Mucosa of stomach (tissue), 1 donor: ENCODE results near the gene CDO1.
A peak's percentile ranks its signal among the peaks of the same experiment; 100 is the strongest.
"Not testable (repeated sequence)": the region's sequence is repeated elsewhere in the genome, so short reads cannot be mapped to it uniquely, and the experiment has no call there.

Experiments used
- H3K27me3 ChIP-seq: one replicate; pipeline ENCODE4 v1.7.0; 2013; ENCODE audit warnings: mild to moderate bottlenecking, low read length; ENCODE audit not compliant: control insufficient read depth, insufficient read depth
- H3K36me3 ChIP-seq: one replicate; pipeline ENCODE4 v1.7.0; 2013; ENCODE audit warnings: low read length; ENCODE audit not compliant: control insufficient read depth, insufficient read depth
- H3K4me1 ChIP-seq: one replicate; pipeline ENCODE4 v1.7.0; 2013; ENCODE audit warnings: mild to moderate bottlenecking, low read length; ENCODE audit not compliant: control insufficient read depth, insufficient read depth
- H3K4me3 ChIP-seq: one replicate; pipeline ENCODE4 v1.7.0; 2013; ENCODE audit warnings: low read length
- H3K9ac ChIP-seq: one replicate; pipeline ENCODE4 v1.7.0; 2013; ENCODE audit warnings: mild to moderate bottlenecking, low read length, moderate library complexity
- H3K9me3 ChIP-seq: one replicate; pipeline ENCODE4 v1.7.0; 2013; ENCODE audit warnings: mild to moderate bottlenecking, low read length, moderate library complexity; ENCODE audit not compliant: control insufficient read depth
- donor health status: Pancreatic carcinoma.

The CDO1 gene

GRCh38 chr5:115843444-115844130 is 27.1 kb upstream of the CDO1 start:
- H3K4me3 ChIP-seq, result no peak overlapping the region

GRCh38 chr5:115842952-115843351 is 26.5 kb upstream of the CDO1 start:
- peak overlapping the region; percentile 91 for H3K9ac ChIP-seq
- peaks cover 25% of the 10 kb centered on the region for H3K4me1 ChIP-seq
- H3K36me3 ChIP-seq, result no peaks in the 10 kb centered on the region
- peak overlapping the region; percentile 88 for H3K4me3 ChIP-seq
- H3K9me3 ChIP-seq, result no peaks in the 10 kb centered on the region
- no peaks in the 10 kb centered on the region for H3K27me3 ChIP-seq

More at GRCh38 chr5:115843444-115844130, 27.1 kb upstream of the CDO1 start:
- Histone ChIP-seq H3K27me3 (no peaks in the 10 kb centered on the region), H3K4me1 (peaks cover 25% of the 10 kb centered on the region), H3K9ac (no peak overlapping the region), H3K36me3 (no peaks in the 10 kb centered on the region), H3K9me3 (no peaks in the 10 kb centered on the region)

GRCh38 chr5:115842089-115842935 is 25.9 kb upstream of the CDO1 start:
- peaks cover 25% of the 10 kb centered on the region for H3K4me1 ChIP-seq
- H3K36me3 ChIP-seq, result no peaks in the 10 kb centered on the region
- H3K4me3 ChIP-seq, result peak overlapping the region; percentile 88
- peak overlapping the region; percentile 91 for H3K9ac ChIP-seq
- H3K27me3 ChIP-seq, result no peaks in the 10 kb centered on the region
- H3K9me3 ChIP-seq, result no peaks in the 10 kb centered on the region

- peaks cover 25% of the 10 kb centered on the region for H3K4me1 ChIP-seq
- H3K36me3 ChIP-seq, result no peaks in the 10 kb centered on the region
- H3K4me3 ChIP-seq, result peak within 1 kb of the TSS; percentile 88
- H3K27me3 ChIP-seq, result no peaks in the 10 kb centered on the region
- H3K9me3 ChIP-seq, result no peaks in the 10 kb centered on the region
- H3K9ac ChIP-seq, result peak within 1 kb of the TSS; percentile 91
Measured at GRCh38 chr5:115841382-115842088, 25.1 kb upstream of the CDO1 start, which contains the start of the genes AP3S1 and ATG12. Gene AP3S1 (plus strand): TSS chr5:115841935. CDS start chr5:115842038, 103 bp downstream. Gene ATG12 (minus strand): TSS chr5:115841565. CDS start chr5:115841552, 13 bp downstream.

- Histone ChIP-seq H3K4me3 (peak overlapping the region; percentile 88), H3K9ac (peak overlapping the region; percentile 91), H3K27me3 (no peaks in the 10 kb centered on the region), H3K4me1 (peaks cover 25% of the 10 kb centered on the region), H3K9me3 (no peaks in the 10 kb centered on the region), H3K36me3 (no peaks in the 10 kb centered on the region)
Measured at GRCh38 chr5:115840873-115841272, 24.4 kb upstream of the CDO1 start.

GRCh38 chr5:115838885-115839518 is 22.5 kb upstream of the CDO1 start:
- Histone ChIP-seq H3K9me3 (no peaks in the 10 kb centered on the region), H3K9ac (no peak overlapping the region), H3K4me3 (no peak overlapping the region), H3K4me1 (peaks cover 16% of the 10 kb centered on the region), H3K36me3 (no peaks in the 10 kb centered on the region), H3K27me3 (no peaks in the 10 kb centered on the region)

- no peaks in the 10 kb centered on the region for H3K36me3 ChIP-seq
Measured at GRCh38 chr5:115835481-115835880, 19.0 kb upstream of the CDO1 start.

GRCh38 chr5:115831163-115831768 is 14.8 kb upstream of the CDO1 start:
- H3K9ac ChIP-seq, result no peak overlapping the region
- no peak overlapping the region for H3K4me3 ChIP-seq
- no peaks in the 10 kb centered on the region for H3K36me3 ChIP-seq
- H3K4me1 ChIP-seq, result no peaks in the 10 kb centered on the region
- H3K9me3 ChIP-seq, result no peaks in the 10 kb centered on the region
- H3K27me3 ChIP-seq, result no peaks in the 10 kb centered on the region

More at GRCh38 chr5:115835481-115835880, 19.0 kb upstream of the CDO1 start:
- Histone ChIP-seq H3K4me3 (no peak overlapping the region), H3K9me3 (no peaks in the 10 kb centered on the region), H3K4me1 (peaks cover 9% of the 10 kb centered on the region), H3K27me3 (no peaks in the 10 kb centered on the region), H3K9ac (no peak overlapping the region)

- H3K36me3 ChIP-seq, result no peaks in the 10 kb centered on the region
- H3K9me3 ChIP-seq, result no peaks in the 10 kb centered on the region
- H3K27me3 ChIP-seq, result no peaks in the 10 kb centered on the region
- no peak overlapping the region for H3K4me3 ChIP-seq
- no peak overlapping the region for H3K9ac ChIP-seq
- no peaks in the 10 kb centered on the region for H3K4me1 ChIP-seq
Measured at GRCh38 chr5:115829913-115830312, 13.5 kb upstream of the CDO1 start.

- no peaks in the 10 kb centered on the region for H3K4me1 ChIP-seq
- H3K9ac ChIP-seq, result no peak overlapping the region
- no peaks in the 10 kb centered on the region for H3K9me3 ChIP-seq
- H3K36me3 ChIP-seq, result no peaks in the 10 kb centered on the region
- no peaks in the 10 kb centered on the region for H3K27me3 ChIP-seq
- H3K4me3 ChIP-seq, result no peak overlapping the region
Measured at GRCh38 chr5:115825948-115826347, 9.5 kb upstream of the CDO1 start.

GRCh38 chr5:115824983-115825382 is 8.5 kb upstream of the CDO1 start:
- not testable (repeated sequence) for H3K36me3 ChIP-seq, H3K9ac ChIP-seq, H3K4me1 ChIP-seq, H3K27me3 ChIP-seq, H3K4me3 ChIP-seq, H3K9me3 ChIP-seq
